ENCODE data around the gene ADISSP.

The ADISSP gene

DNA sequence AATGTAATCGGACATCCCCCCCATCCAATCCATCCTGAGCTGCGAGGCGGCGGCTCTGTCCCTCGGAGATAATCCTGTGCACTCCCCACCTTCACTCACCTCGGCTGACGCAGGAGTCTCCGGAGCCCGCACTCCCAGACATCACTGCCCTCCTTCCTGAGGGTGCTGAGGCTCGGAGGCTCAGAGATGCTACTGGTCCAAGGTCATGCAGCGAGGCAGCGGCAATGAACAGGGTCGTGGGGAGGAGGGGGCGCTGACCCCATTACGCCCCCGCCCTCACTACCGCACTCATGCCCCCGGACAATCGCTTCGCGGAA, 485 bp downstream of the ADISSP start:
- H3K9me3 ChIP-seq, result no peaks in the 10 kb centered on the region
- intact Hi-C loops (cut with DNase I; ENCODE audit: low total_unique reads), result loop anchor here (2.0 kb wide), 1 partner anchor 14 kb away; the partner anchor contains the start of gene SPEF1
- peak overlapping the region; percentile 43 to 96 for H3K27ac ChIP-seq
- H3K4me1 ChIP-seq, result peaks cover 0 to 22% (median 19%) of the 10 kb centered on the region in 4 donors
- peak overlapping the region; percentile 74 to 81 for H3K4me3 ChIP-seq
- DNase-seq, result peak in 1 of 2 donors; percentile 71
- no peaks in the 10 kb centered on the region for H3K36me3 ChIP-seq
- TF ChIP-seq, protein P1, sequence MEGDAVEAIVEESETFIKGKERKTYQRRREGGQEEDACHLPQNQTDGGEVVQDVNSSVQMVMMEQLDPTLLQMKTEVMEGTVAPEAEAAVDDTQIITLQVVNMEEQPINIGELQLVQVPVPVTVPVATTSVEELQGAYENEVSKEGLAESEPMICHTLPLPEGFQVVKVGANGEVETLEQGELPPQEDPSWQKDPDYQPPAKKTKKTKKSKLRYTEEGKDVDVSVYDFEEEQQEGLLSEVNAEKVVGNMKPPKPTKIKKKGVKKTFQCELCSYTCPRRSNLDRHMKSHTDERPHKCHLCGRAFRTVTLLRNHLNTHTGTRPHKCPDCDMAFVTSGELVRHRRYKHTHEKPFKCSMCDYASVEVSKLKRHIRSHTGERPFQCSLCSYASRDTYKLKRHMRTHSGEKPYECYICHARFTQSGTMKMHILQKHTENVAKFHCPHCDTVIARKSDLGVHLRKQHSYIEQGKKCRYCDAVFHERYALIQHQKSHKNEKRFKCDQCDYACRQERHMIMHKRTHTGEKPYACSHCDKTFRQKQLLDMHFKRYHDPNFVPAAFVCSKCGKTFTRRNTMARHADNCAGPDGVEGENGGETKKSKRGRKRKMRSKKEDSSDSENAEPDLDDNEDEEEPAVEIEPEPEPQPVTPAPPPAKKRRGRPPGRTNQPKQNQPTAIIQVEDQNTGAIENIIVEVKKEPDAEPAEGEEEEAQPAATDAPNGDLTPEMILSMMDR (IDR thresholded peaks at IDR 0.05), result no peak
- no peaks in the 10 kb centered on the region for H3K27me3 ChIP-seq

DNA sequence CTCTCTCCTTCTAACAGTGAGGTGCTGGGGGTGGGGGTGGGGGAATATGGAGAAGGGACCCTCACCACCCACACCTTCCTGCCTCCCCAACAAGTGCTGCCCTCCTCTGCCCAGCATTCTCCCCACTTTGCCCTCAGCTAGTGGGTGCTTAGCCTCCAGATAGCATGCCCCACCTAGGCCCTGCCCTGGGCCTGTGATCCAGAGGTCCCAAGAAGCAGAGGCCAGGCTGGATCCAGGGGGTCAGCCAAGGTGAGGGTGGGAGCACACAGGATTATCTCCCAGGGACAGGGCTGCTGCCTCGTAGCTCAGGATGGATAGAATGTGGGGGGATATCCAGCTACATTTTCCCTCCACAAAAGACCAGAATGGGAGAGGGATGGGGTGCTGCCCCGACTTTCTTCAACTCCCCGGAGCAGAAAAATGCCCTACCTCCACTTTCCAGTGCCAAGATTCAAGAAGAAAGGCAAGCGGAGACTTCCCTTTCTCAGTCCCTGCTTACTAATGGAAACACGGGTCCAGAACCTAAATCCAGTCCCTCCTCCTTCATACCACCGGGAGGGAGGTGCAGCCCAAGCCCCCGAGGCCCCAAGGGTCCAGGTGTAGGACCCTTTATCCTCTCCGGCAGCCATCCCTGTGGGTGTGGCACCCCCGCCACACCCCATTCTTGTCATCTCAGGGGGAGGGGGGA, 987 bp downstream of the ADISSP start:
- Histone ChIP-seq H3K36me3 (no peaks in the 10 kb centered on the region), H3K4me3 (peak overlapping the region; percentile 74 to 81), H3K27me3 (no peaks in the 10 kb centered on the region), H3K9me3 (no peaks in the 10 kb centered on the region), H3K27ac (peak overlapping the region in 1 of 2 donors; percentile 96), H3K4me1 (peaks cover 0 to 22% (median 19%) of the 10 kb centered on the region in 4 donors)
- no peak for DNase-seq
- intact Hi-C loops (cut with DNase I; ENCODE audit: low total_unique reads), result loop anchor here (2.0 kb wide), 1 partner anchor 14 kb away; the partner anchor contains the start of gene SPEF1
- TF ChIP-seq, protein P1 (IDR thresholded peaks at IDR 0.05), result no peak

DNA sequence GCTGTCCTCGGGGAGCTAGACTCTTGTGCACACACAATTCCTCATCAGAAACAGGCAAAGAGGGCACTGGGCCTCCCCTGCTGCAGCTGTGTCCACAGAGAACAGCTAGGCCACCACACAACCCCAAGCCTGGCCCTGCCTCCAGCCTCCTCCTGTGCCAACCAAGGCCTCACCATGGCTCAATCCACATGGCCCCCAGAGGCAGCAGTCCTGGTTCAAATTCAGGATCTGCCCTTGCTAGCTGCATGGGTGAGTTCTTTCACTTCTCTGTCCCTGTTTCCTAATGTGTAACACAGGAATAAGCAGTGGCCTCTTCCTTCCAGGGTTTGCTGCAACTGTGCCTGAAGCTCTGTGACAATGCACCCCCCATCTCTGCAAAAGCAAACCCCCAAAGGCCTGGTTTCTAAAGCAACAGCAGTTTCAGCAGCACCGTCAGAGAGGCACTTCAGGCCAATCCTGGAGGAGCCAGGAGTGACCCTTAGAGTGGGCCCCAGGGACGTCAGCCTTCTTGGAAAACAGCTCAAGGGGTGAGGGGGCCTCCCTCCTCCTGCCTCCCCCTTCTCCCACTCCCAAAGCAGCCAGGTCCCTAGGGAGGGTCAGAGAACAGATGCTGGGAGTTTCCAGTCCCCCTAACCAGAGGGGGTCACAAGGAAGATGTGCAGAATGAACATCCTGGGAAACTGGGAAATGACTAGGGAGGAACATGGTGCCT, 2.2 kb downstream of the ADISSP start:
- H3K4me3 ChIP-seq, result no peak overlapping the region
- H3K27ac ChIP-seq, result no peak overlapping the region
- no peaks in the 10 kb centered on the region for H3K36me3 ChIP-seq
- no peaks in the 10 kb centered on the region for H3K9me3 ChIP-seq
- TF ChIP-seq, protein P1 (IDR thresholded peaks at IDR 0.05), result no peak
- intact Hi-C loops (cut with DNase I; ENCODE audit: low total_unique reads), result no loop called here
- no peaks in the 10 kb centered on the region for H3K27me3 ChIP-seq
- peaks cover 0 to 22% (median 19%) of the 10 kb centered on the region in 4 donors for H3K4me1 ChIP-seq
- DNase-seq, result no peak

DNA sequence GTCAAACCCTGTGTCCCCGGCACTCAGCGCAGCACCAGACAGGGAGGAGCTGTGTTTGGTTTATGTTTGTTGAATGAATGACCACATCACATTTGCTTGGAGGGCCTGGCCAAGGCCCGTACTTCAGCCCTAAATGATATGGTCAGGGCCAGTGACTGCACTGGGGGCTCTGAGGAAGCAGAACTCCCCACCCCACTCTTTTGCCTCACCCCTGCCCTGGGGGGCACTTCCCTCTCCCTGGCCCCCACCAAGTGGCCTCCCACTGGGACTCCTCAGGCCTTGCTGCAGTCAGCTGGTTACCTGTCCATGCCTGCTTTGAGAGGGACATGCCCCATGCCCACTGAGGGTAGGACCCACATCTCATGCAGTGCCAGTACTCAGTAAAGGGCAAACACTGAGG, 2.9 kb downstream of the ADISSP start:
- Histone ChIP-seq H3K9me3 (no peaks in the 10 kb centered on the region), H3K4me3 (no peak overlapping the region), H3K27me3 (no peaks in the 10 kb centered on the region), H3K27ac (no peak overlapping the region), H3K36me3 (no peaks in the 10 kb centered on the region), H3K4me1 (peaks cover 0 to 22% (median 19%) of the 10 kb centered on the region in 4 donors)
- DNase-seq, result no peak
- TF ChIP-seq, protein P1 (IDR thresholded peaks at IDR 0.05), result no peak
- intact Hi-C loops (cut with DNase I; ENCODE audit: low total_unique reads), result no loop called here

DNA sequence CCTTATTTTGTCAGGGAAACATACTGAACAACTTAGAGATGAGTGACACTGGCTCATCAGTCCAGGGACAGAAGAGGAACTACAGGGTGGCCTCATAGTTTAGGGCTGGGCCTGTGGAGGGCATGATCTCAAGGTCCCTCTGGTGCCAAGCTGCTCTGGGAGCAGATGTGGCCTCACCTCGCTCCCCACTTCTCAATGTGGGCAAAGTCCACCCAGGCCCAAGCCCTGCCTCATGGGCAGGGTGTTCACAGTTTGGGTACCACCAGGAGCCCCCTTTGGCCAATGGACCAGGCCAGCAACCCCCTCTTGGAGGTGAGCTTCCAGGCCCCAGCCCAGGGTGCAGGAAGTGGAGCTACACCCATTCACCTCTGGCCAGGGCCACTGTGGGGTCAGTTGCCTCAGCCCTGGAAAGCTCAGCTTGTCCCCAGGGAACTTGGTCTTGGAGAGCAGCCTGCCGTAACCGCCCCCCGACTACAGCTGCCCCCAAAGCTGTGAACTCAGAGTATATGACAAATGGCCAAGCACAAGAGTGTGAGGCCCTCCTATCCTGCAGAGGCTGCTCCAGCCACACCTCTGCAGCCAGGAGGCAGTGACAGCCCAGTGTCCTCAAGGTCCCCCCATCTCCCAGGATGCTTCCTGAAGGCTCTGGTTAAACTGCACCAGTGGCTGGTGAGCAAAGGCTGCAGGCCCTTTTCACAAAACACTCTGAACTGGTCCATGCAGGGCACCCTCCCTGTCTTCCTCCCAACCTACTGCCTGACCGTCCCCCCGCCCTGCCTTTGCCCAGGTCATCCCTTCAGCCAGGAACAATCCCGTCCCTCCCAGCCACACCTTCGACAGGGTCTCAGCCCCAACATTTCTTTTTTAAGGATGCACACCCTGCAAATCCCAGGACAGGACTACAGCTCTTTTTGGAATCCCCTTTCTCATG, 3.6 kb downstream of the ADISSP start:
- H3K9me3 ChIP-seq, result no peaks in the 10 kb centered on the region
- no peaks in the 10 kb centered on the region for H3K36me3 ChIP-seq
- intact Hi-C loops (cut with DNase I; ENCODE audit: low total_unique reads), result no loop called here
- H3K4me1 ChIP-seq, result peaks cover 0 to 18% (median 16%) of the 10 kb centered on the region in 4 donors
- DNase-seq, result no peak
- H3K27ac ChIP-seq, result no peak overlapping the region
- no peaks in the 10 kb centered on the region for H3K27me3 ChIP-seq
- TF ChIP-seq, protein P1 (IDR thresholded peaks at IDR 0.05), result no peak
- H3K4me3 ChIP-seq, result no peak overlapping the region
